Measurements from ENCODE around the gene DEFB123.
"Not testable (repeated sequence)": the region's sequence is repeated elsewhere in the genome, so short reads cannot be mapped to it uniquely, and the experiment has no call there.

GRCh38 chr20:31470946-31471345 lies 30.5 kb downstream of the DEFB123 start:
- TF ChIP-seq, protein P1, sequence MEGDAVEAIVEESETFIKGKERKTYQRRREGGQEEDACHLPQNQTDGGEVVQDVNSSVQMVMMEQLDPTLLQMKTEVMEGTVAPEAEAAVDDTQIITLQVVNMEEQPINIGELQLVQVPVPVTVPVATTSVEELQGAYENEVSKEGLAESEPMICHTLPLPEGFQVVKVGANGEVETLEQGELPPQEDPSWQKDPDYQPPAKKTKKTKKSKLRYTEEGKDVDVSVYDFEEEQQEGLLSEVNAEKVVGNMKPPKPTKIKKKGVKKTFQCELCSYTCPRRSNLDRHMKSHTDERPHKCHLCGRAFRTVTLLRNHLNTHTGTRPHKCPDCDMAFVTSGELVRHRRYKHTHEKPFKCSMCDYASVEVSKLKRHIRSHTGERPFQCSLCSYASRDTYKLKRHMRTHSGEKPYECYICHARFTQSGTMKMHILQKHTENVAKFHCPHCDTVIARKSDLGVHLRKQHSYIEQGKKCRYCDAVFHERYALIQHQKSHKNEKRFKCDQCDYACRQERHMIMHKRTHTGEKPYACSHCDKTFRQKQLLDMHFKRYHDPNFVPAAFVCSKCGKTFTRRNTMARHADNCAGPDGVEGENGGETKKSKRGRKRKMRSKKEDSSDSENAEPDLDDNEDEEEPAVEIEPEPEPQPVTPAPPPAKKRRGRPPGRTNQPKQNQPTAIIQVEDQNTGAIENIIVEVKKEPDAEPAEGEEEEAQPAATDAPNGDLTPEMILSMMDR (IDR thresholded peaks at IDR 0.05) = not testable (repeated sequence)
- not testable (repeated sequence) for TF ChIP-seq POLR2A (IDR thresholded peaks at IDR 0.05)

Data from uterus (tissue), 2 donors.